ENCODE measurements around the gene BCOR. TPM values are rescaled to one million over a fixed set of nuclear protein-coding genes. Genes with fewer than 3 reads are reported as not detected.

BCOR gene
- total and polyA plus RNA-seq, 2 of the 8 experiments (the other 6 are each of a cell fraction or from before 2014, with no cell fraction given) = 25.0 to 50.8 TPM

DNA sequence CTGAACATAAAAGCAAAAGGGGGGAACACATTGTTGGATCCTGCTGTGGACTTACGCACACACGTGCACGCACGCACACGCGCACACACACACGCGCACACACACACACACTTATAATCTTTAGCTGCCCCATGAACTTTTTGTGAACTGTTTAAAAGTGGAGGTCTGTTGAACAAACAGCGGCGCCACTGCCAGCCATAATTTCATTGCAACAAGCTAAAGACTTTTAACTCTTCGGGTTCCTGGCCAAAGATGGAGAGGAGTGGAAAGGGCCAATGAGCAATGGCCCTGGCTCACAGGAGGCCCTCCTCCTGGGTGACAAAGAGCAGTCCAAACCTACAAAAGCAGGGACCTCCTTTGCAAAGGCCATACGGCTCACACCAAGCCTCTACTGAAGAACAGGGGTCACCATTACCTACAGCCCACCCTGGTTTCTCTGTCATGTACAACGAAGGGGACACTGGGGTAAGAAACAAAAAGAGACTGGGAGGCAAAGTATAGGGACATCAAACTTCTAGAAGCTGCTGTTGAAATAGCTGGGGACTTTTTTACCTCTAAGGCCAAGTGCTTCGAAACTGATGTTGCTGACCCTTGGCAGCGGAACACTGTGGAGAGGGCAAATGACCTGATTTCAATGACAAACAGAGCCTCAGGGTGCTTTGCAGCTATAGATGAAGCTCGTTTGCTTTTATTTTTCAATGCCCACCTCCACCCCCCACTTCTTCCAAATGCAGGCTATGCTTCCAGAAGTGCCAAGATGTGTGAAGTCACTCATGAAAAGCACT is 16.7 kb downstream of the BCOR start:
- no peak overlapping the region for H3K18ac ChIP-seq (ENCODE audit: extremely low read depth, low read length)
- H2BK15ac ChIP-seq (ENCODE audit: low read length) = no peak overlapping the region
- peaks cover 2% of the 10 kb centered on the region; the same call in 1 of the 2 replicates for H3K79me1 ChIP-seq (ENCODE audit: low read depth, low read length)
- no peak overlapping the region for H4K8ac ChIP-seq (ENCODE audit: extremely low read depth, insufficient read depth, low read length)
- no peak overlapping the region for H4K91ac ChIP-seq (replicated peaks; ENCODE audit: insufficient read length, low read length)
- no peak overlapping the region for H2BK20ac ChIP-seq (ENCODE audit: low read length)
- peaks cover 38 to 43% of the 10 kb centered on the region in 2 experiments for H4K20me1 ChIP-seq (replicated peaks in 1 of 2; ENCODE audit: control insufficient read depth in 1 of 2, insufficient read depth in 2 of 2, low read length in 2 of 2)
- H3K9me3 ChIP-seq (ENCODE audit: insufficient read depth in 2 of 2, low read depth in 1 of 2, low read length in 1 of 2) = no peaks in the 10 kb centered on the region
- peaks cover 12 to 45% (median 28%) of the 10 kb centered on the region in 4 experiments for H3K4me1 ChIP-seq (replicated peaks in 1 of 4; ENCODE audit: control insufficient read depth in 3 of 4, insufficient read depth in 4 of 4, low read length in 3 of 4)
- H3K9ac ChIP-seq (replicated peaks in 1 of 4; ENCODE audit: extremely low read depth in 1 of 4, low read depth in 3 of 4, low read length in 3 of 4) = no peak overlapping the region
- H3K56ac ChIP-seq (replicated peaks; ENCODE audit: insufficient read length, low read depth, low read length) = no peak overlapping the region
- DNase-seq (ENCODE audit: low read depth in 1 of 2, low spot score in 2 of 2) (no peak), FAIRE-seq (peak; percentile 36)
- H2BK120ac ChIP-seq (replicated peaks; ENCODE audit: low read depth, low read length) = no peak overlapping the region
- H3K4me3 ChIP-seq (ENCODE audit: extremely low read depth in 1 of 4, insufficient read depth in 2 of 4, low read depth in 3 of 4, low read length in 4 of 4) = peak overlapping the region in 1 of 4 experiments; percentile 27; a peak in 1 of 8 replicates
- peaks cover 0 to 89% of the 10 kb centered on the region in 2 experiments; a peak in 3 of 4 replicates for H3K79me2 ChIP-seq (ENCODE audit: control insufficient read depth in 1 of 2, insufficient read depth in 2 of 2, low read length in 2 of 2)
- peaks cover 0 to 21% (median 6%) of the 10 kb centered on the region in 4 experiments; a peak in 4 of 7 replicates for H3K27me3 ChIP-seq (replicated peaks in 1 of 4; ENCODE audit: control insufficient read depth in 3 of 4, extremely low read depth in 1 of 4, insufficient read depth in 3 of 4, low read length in 3 of 4)
- no peak overlapping the region for H3K14ac ChIP-seq (ENCODE audit: insufficient read length)
- no peak overlapping the region for H4K5ac ChIP-seq (ENCODE audit: insufficient read length, low read depth, low read length)
- H2BK5ac ChIP-seq (ENCODE audit: low read depth, low read length) = no peak overlapping the region
- 73% methylated on average over 14 of the region's 16 CpGs; no CpG with 5 or more reads in 1 of the 2 experiments for WGBS, 2 experiments (ENCODE audit: extremely low coverage in 1 of 2, insufficient coverage in 1 of 2, insufficient read length in 1 of 2, insufficient replicate concordance in 2 of 2, low coverage in 1 of 2, low lambda C conversion rate in 2 of 2, missing lambda C conversion rate in 1 of 2)
- H2AK5ac ChIP-seq (ENCODE audit: low read depth, low read length) = no peak overlapping the region
- CTCF ChIA-PET (ENCODE audit: partially characterized antibody) = interaction anchor here (0.6 to 2.9 kb wide), 7 partner anchors 12 to 218 kb away, joined by 3 to 11 read pairs (median 4); no protein-coding TSS in a partner anchor
- H3K4me2 ChIP-seq (ENCODE audit: insufficient read depth in 1 of 2, low read depth in 2 of 2, low read length in 2 of 2) = peak overlapping the region; percentile 41 to 81; a peak in 3 of 4 replicates
- H3K23ac ChIP-seq (ENCODE audit: insufficient read length) = no peak overlapping the region
- no peak overlapping the region for H2AFZ ChIP-seq (ENCODE audit: low read length)
- H3K4ac ChIP-seq (replicated peaks; ENCODE audit: insufficient read length, low read depth, low read length) = no peak overlapping the region
- no peak overlapping the region for H2BK12ac ChIP-seq (ENCODE audit: low read depth, low read length)
- H3K36me3 ChIP-seq (ENCODE audit: control insufficient read depth in 2 of 4, insufficient read depth in 4 of 4, low read length in 3 of 4) = peaks cover 0 to 8% (median 5%) of the 10 kb centered on the region in 4 experiments; a peak in 4 of 8 replicates
- H3K27ac ChIP-seq (ENCODE audit: low read depth, low read length) = no peak overlapping the region
- POLR2A ChIA-PET (ENCODE audit: partially characterized antibody) = interaction anchor here (0.9 to 5.3 kb wide), 3 partner anchors 11 to 393 kb away, joined by 3 to 30 read pairs (median 4); no protein-coding TSS in a partner anchor
- peaks cover 4% of the 10 kb centered on the region; the same call in 1 of the 2 replicates for H3K23me2 ChIP-seq (ENCODE audit: low read depth, low read length)
- no peak for TF ChIP-seq CTBP2 (IDR thresholded peaks at IDR 0.05; ENCODE audit: borderline replicate concordance, insufficient read depth, insufficient read length, low read length)
- no peak for TF ChIP-seq KDM4A (IDR thresholded peaks at IDR 0.05; ENCODE audit: low read depth, low read length, severe bottlenecking)
- TF ChIP-seq EP300 (IDR thresholded peaks at IDR 0.05; ENCODE audit: borderline replicate concordance in 1 of 2, low read depth in 2 of 2, low read length in 2 of 2) = no peak

Data from H1 (cell line).